H9 (cell line): ENCODE data around the gene ALCAM. TPM values are rescaled to one million over a fixed set of nuclear protein-coding genes. Genes with fewer than 3 reads are reported as not detected.

Experiments
- DNase-seq: peaks from one replicate; pipeline ENCODE4 v3.0.0-alpha.2; 2017
- H2AFZ ChIP-seq: one replicate; pipeline ENCODE4 v1.6.1; 2013; ENCODE audit warnings: mild to moderate bottlenecking, low read length, control low read depth, moderate library complexity
- H2AK5ac ChIP-seq: 2 replicates; pipeline ENCODE4 v1.6.1; 2013; ENCODE audit warnings: low read length, control low read depth, mixed read lengths; ENCODE audit not compliant: insufficient read length
- H2BK120ac ChIP-seq: one replicate; pipeline ENCODE4 v1.6.1; 2013; ENCODE audit warnings: low read depth, mild to moderate bottlenecking, low read length, control low read depth, inconsistent platforms; ENCODE audit not compliant: poor library complexity, severe bottlenecking
- H2BK12ac ChIP-seq: 2 replicates; pipeline ENCODE4 v1.6.1; 2013; ENCODE audit warnings: low read length, control low read depth, mixed read lengths, low read depth; ENCODE audit not compliant: insufficient read length
- H2BK15ac ChIP-seq: 2 replicates; pipeline ENCODE4 v1.6.1; 2013; ENCODE audit warnings: low read depth, low read length, control low read depth
- H2BK20ac ChIP-seq: one replicate; pipeline ENCODE4 v1.6.1; 2013; ENCODE audit warnings: low read depth, mild to moderate bottlenecking, low read length, control low read depth, inconsistent platforms; ENCODE audit not compliant: poor library complexity, severe bottlenecking
- H2BK5ac ChIP-seq: 2 replicates; pipeline ENCODE4 v1.6.1; 2013; ENCODE audit warnings: low read length, control low read depth, mixed read lengths; ENCODE audit not compliant: insufficient read length
- H3K14ac ChIP-seq: 2 replicates; pipeline ENCODE4 v1.6.1; 2013; ENCODE audit warnings: low read length, control low read depth; ENCODE audit not compliant: insufficient read depth
- H3K18ac ChIP-seq: 2 replicates; pipeline ENCODE4 v1.6.1; 2013; ENCODE audit warnings: low read depth, mild to moderate bottlenecking, mixed read lengths, low read length, control low read depth; ENCODE audit not compliant: insufficient read length
- H3K23ac ChIP-seq: 2 replicates; pipeline ENCODE4 v1.6.1; 2013; ENCODE audit warnings: low read length, control low read depth, mixed read lengths, low read depth; ENCODE audit not compliant: insufficient read length
- H3K23me2 ChIP-seq: 2 replicates; pipeline ENCODE4 v1.6.1; 2013; ENCODE audit warnings: low read depth, mild to moderate bottlenecking, mixed read lengths, low read length, control low read depth; ENCODE audit not compliant: insufficient read length, poor library complexity, severe bottlenecking
- H3K27ac ChIP-seq: 2 replicates; pipeline ENCODE4 v1.5.1; 2013; ENCODE audit warnings: low read length, control low read depth, mixed read lengths, low read depth; ENCODE audit not compliant: insufficient read length
- H3K27me3 ChIP-seq: 2 replicates; pipeline ENCODE4 v1.6.1; 2013; ENCODE audit warnings: low read length, control low read depth, inconsistent platforms; ENCODE audit not compliant: insufficient read depth
- H3K4ac ChIP-seq: 2 replicates; pipeline ENCODE4 v1.6.1; 2013; ENCODE audit warnings: low read depth, mild to moderate bottlenecking, control low read depth, inconsistent platforms, low read length, moderate library complexity
- H3K4me1 ChIP-seq: 2 replicates; pipeline ENCODE4 v1.6.1; 2013; ENCODE audit warnings: low read length, control low read depth, inconsistent platforms; ENCODE audit not compliant: insufficient read depth
- H3K4me2 ChIP-seq: 2 replicates; pipeline ENCODE4 v1.6.1; 2013; ENCODE audit warnings: low read length, control low read depth, mixed read lengths; ENCODE audit not compliant: insufficient read length, insufficient read depth
- H3K56ac ChIP-seq: 2 replicates; pipeline ENCODE4 v1.6.1; 2013; ENCODE audit warnings: low read depth, mild to moderate bottlenecking, mixed read lengths, low read length, control low read depth; ENCODE audit not compliant: insufficient read length
- H3K79me1 ChIP-seq: 2 replicates; pipeline ENCODE4 v1.6.1; 2013; ENCODE audit warnings: low read depth, mild to moderate bottlenecking, moderate library complexity, low read length, control low read depth, inconsistent platforms; ENCODE audit not compliant: insufficient read depth, poor library complexity, severe bottlenecking
- H3K79me2 ChIP-seq: 2 replicates; pipeline ENCODE4 v1.6.1; 2013; ENCODE audit warnings: low read length, control low read depth, inconsistent platforms; ENCODE audit not compliant: insufficient read depth
- H3K9ac ChIP-seq: 2 replicates; pipeline ENCODE4 v1.6.1; 2013; ENCODE audit warnings: low read length, control low read depth, mixed read lengths; ENCODE audit not compliant: insufficient read length; ENCODE audit errors: extremely low read depth
- H3K9me3 ChIP-seq: one replicate; pipeline ENCODE4 v1.6.1; 2013; ENCODE audit warnings: low read depth, low read length, inconsistent platforms; ENCODE audit not compliant: control insufficient read depth
- H3T11ph ChIP-seq: one replicate; pipeline ENCODE4 v1.6.1; 2013; ENCODE audit warnings: mild to moderate bottlenecking, low read length, control low read depth, inconsistent platforms
- H4K20me1 ChIP-seq: one replicate; pipeline ENCODE4 v1.6.1; 2013; ENCODE audit not compliant: control insufficient read depth, insufficient read length, insufficient read depth
- H4K5ac ChIP-seq: 2 replicates; pipeline ENCODE4 v1.6.1; 2013; ENCODE audit warnings: low read depth, mild to moderate bottlenecking, mixed read lengths, low read length, control low read depth; ENCODE audit not compliant: insufficient read length
- H4K8ac ChIP-seq: replicated peaks from 2 replicates; pipeline ENCODE4 v1.6.1; 2013; ENCODE audit warnings: low read length, control low read depth, mixed read lengths, low read depth; ENCODE audit not compliant: insufficient read length
- H4K91ac ChIP-seq: 2 replicates; pipeline ENCODE4 v1.6.1; 2013; ENCODE audit warnings: low read depth, mild to moderate bottlenecking, moderate library complexity, mixed read lengths, low read length, control low read depth; ENCODE audit not compliant: insufficient read length
- H3K27ac Mint-ChIP-seq, 3 experiments: 2 replicates in 2 of 3; 3 replicates in 1 of 3; pipeline ENCODE4 v1.8.0; 2020 to 2021; ENCODE audit warnings: mixed read lengths in 3 of 3, mild to moderate bottlenecking in 1 of 3, moderate library complexity in 1 of 3
- H3K27me3 Mint-ChIP-seq: 2 replicates; pipeline ENCODE4 v1.8.0; 2021; ENCODE audit warnings: low read depth, mild to moderate bottlenecking, moderate library complexity, mixed read lengths
- H3K36me3 Mint-ChIP-seq, 3 experiments: 2 replicates in 2 of 3; 3 replicates in 1 of 3; pipeline ENCODE4 v1.8.0; 2020 to 2021; ENCODE audit warnings: low read depth in 3 of 3, mixed read lengths in 3 of 3; ENCODE audit not compliant: insufficient read depth in 1 of 3
- H3K4me1 Mint-ChIP-seq, 2 experiments: 2 replicates each; pipeline ENCODE4 v1.8.0; 2020; ENCODE audit warnings: mixed read lengths in 2 of 2
- H3K4me3 Mint-ChIP-seq, 2 experiments: 2 replicates in 1 of 2; 3 replicates in 1 of 2; pipeline ENCODE4 v1.8.0; 2020 to 2021; ENCODE audit warnings: mild to moderate bottlenecking in 2 of 2, mixed read lengths in 2 of 2, moderate library complexity in 1 of 2
- H3K9me3 Mint-ChIP-seq, 2 experiments: 2 replicates in 1 of 2; 3 replicates in 1 of 2; pipeline ENCODE4 v1.8.0; 2020; ENCODE audit warnings: mild to moderate bottlenecking in 2 of 2, mixed read lengths in 2 of 2, moderate library complexity in 1 of 2
- WGBS: extraction: QIAGEN DNeasy Blood & Tissue Kit; methylation state at CpG from one replicate; pipeline ENCODE4 v1.1.7; 2013; ENCODE audit warnings: missing lambda C conversion rate, low lambda C conversion rate, mixed read lengths; ENCODE audit not compliant: insufficient read length; ENCODE audit errors: extremely low coverage; 5-methylcytosine and 5-hydroxymethylcytosine counted together
- total RNA-seq: library from RNA; stranded (reverse); gene quantifications from 2 replicates; pipeline ENCODE4 v1.2.1, GENCODE V29; 2021
- TF ChIP-seq, protein P1 (sequence below): fragments of 200-600 bp; sonication (generic); conservative IDR thresholded peaks from 3 replicates; pipeline ENCODE4 v1.8.0; 2021; ENCODE audit warnings: antibody characterized with exemption, mild to moderate bottlenecking

The ALCAM gene
- total RNA-seq, 1 experiment from 2014 or later = 43.7 TPM

DNA sequence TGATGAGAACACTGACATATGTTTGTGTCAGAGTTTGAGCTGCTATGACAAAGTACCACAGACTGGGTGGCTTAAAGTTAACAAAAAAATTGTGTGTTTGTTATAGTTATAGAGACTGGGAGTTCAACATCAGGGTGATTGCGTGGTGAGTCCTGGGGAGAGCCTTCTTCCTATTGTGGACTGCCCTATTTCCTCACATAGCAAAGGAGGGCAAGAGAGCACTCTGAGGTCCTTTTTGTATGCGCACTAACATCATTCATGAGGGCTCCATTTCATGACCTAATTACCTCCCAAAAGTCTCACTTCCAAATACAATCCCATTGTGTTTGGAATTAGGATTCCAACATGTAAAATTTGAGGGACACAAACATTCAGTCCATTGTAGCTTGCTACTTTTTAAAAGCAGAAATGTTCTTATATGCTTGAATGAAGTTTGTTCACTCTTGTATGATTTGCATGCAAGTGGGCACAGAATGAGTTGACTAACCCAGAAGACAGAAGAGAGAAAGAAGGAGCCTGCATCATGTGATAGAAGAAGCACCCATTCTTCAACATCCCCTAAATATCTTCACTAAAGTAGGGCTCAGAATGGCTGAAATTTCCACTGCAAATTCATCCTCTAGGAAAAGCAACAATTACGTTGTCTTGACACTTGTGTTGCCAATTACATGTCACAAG, 18.9 kb upstream of the ALCAM start:
- Histone ChIP-seq H3K27ac (no peak overlapping the region), H3T11ph (no peak overlapping the region), H3K56ac (no peak overlapping the region), H3K14ac (no peak overlapping the region), H3K4me2 (no peak overlapping the region), H2BK120ac (peak overlapping the region; percentile 72), H3K9ac (no peak overlapping the region), H3K79me2 (no peaks in the 10 kb centered on the region), H3K9me3 (no peaks in the 10 kb centered on the region), H3K18ac (no peak overlapping the region), H3K23me2 (no peaks in the 10 kb centered on the region), H2AFZ (no peak overlapping the region), H2BK12ac (no peak overlapping the region), H2BK5ac (no peak overlapping the region), H4K8ac (no peak overlapping the region), H3K23ac (no peak overlapping the region), H3K27me3 (no peaks in the 10 kb centered on the region), H4K5ac (no peak overlapping the region), H3K4ac (no peak overlapping the region), H4K91ac (no peak overlapping the region), H2BK15ac (no peak overlapping the region), H3K79me1 (no peaks in the 10 kb centered on the region), H4K20me1 (no peaks in the 10 kb centered on the region), H2BK20ac (no peak overlapping the region), H3K4me1 (no peaks in the 10 kb centered on the region), H2AK5ac (no peak overlapping the region)
- H3K9me3 Mint-ChIP-seq = no peaks in the 10 kb centered on the region; a peak in 1 of 5 replicates
- WGBS = no CpG with 5 or more reads among the region's 3 CpGs
- H3K4me3 Mint-ChIP-seq = no peak overlapping the region
- H3K27ac Mint-ChIP-seq = no peak overlapping the region
- H3K27me3 Mint-ChIP-seq = peaks cover 4% of the 10 kb centered on the region
- DNase-seq = no peak
- TF ChIP-seq, protein P1, sequence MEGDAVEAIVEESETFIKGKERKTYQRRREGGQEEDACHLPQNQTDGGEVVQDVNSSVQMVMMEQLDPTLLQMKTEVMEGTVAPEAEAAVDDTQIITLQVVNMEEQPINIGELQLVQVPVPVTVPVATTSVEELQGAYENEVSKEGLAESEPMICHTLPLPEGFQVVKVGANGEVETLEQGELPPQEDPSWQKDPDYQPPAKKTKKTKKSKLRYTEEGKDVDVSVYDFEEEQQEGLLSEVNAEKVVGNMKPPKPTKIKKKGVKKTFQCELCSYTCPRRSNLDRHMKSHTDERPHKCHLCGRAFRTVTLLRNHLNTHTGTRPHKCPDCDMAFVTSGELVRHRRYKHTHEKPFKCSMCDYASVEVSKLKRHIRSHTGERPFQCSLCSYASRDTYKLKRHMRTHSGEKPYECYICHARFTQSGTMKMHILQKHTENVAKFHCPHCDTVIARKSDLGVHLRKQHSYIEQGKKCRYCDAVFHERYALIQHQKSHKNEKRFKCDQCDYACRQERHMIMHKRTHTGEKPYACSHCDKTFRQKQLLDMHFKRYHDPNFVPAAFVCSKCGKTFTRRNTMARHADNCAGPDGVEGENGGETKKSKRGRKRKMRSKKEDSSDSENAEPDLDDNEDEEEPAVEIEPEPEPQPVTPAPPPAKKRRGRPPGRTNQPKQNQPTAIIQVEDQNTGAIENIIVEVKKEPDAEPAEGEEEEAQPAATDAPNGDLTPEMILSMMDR = no peak
- no peaks in the 10 kb centered on the region for H3K4me1 Mint-ChIP-seq
- no peaks in the 10 kb centered on the region for H3K36me3 Mint-ChIP-seq
